Measurements from ENCODE around the gene PKN2. TPM values are rescaled to one million over a fixed set of nuclear protein-coding genes. Genes with fewer than 3 reads are reported as not detected.

Gene PKN2
- 10 to 100 TPM; 14.9 to 18.6 (median 17.0) TPM for total RNA-seq

DNA sequence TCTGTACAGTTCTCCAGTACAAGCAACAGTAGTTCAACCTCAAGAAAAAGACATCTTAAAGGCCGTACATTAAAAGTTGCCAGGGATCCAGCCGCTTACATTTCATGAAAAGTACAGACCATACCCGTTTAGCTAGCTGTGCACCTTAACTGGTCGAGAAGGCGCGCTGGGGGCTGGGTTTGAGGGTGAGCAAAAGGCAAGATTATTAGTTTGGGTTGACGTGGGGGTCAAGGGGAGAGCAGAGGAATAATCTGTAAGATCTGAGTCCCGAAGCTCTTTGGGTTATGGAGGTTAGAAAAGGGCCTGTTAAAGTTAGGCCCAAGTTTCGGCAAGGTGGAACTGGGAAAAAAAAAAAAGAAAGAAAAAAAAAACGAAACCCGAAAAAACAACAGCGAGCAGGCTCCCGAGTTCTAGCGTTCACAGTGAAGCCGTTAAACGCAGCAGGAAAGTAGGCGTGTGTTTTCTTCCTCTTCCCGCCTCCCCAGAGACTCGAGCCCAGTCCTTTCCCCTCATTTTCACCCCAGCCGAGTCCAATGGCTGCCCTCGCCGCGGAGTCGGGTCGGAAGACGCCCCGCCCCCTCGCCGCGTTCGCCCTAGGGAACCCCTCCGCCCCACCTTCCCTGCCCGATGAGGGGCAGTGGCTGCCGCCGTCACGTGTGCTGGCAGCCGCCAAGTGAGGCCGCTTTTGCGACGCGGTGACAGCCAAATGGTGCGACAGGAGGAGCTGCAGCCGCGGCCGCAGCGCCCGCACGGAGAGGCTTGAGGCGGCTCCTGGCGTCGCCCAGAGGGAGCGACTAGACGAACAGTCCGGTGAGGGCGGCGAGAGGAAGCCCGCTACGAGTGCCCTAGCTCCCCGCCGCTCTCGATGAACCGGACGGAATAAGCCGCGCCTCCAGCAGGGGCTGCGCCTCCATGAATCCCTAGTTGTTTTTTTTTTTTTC lies at the start of gene PKN2:
TSS of gene PKN2 (plus strand) at position 733 of the 941 bp plus-strand sequence. CDS start 308 bp downstream, outside the sequence.
- peak within 1 kb of the TSS; percentile 88 to 98 (median 92) for H3K4me3 ChIP-seq
- peak within 1 kb of the TSS; percentile 91 to 97 (median 92) for H3K27ac ChIP-seq
- peak; percentile 96 to 97 for DNase-seq
- intact Hi-C loops (cut with DNase I; ENCODE audit: low total_unique reads) (loop anchor here (1.0 to 5.0 kb wide), 4 partner anchors 27 to 1355 kb away; partner anchors contain the start of genes GTF2B and LMO4), in situ Hi-C loops (cut with MboI; ENCODE audit: low sequenced_read_pairs in 4 of 4) (loop anchor here in 2 of 4 donors (10.0 to 25.0 kb wide), 3 partner anchors 211 to 1772 kb away; partner anchors contain the start of genes GTF2B (in 1 of the 2), HS2ST1 (in 1 of the 2), LMO4 (in 1 of the 2) and SELENOF (in 1 of the 2))
- no peaks in the 10 kb centered on the region for H3K27me3 ChIP-seq
- H3K4me1 ChIP-seq, result peaks cover 30 to 32% of the 10 kb centered on the region in 2 donors
- H3K9me3 ChIP-seq, result no peaks in the 10 kb centered on the region
- TF ChIP-seq POLR2A (IDR thresholded peaks at IDR 0.05) (peak; percentile 81 to 86), CTCF (IDR thresholded peaks at IDR 0.05 in 4 of 5, conservative IDR thresholded peaks at IDR 0.05 in 1 of 5) (peak in 4 of 5 experiments; percentile 25 to 53 (median 38))
- H3K36me3 ChIP-seq, result no peaks in the 10 kb centered on the region
- peak; percentile 93 to 95 for ATAC-seq

GRCh38 chr1:88634538-88634937 lies 49.5 kb upstream of the PKN2 start:
- in situ Hi-C loops (cut with MboI; ENCODE audit: low sequenced_read_pairs in 4 of 4) (no loop called here), intact Hi-C loops (cut with DNase I; ENCODE audit: low total_unique reads) (no loop called here)
- no peak for TF ChIP-seq CTCF (IDR thresholded peaks at IDR 0.05 in 4 of 5, conservative IDR thresholded peaks at IDR 0.05 in 1 of 5)
- no peak for TF ChIP-seq POLR2A (IDR thresholded peaks at IDR 0.05)
- Histone ChIP-seq H3K27me3 (no peaks in the 10 kb centered on the region), H3K4me1 (no peaks in the 10 kb centered on the region), H3K36me3 (no peaks in the 10 kb centered on the region), H3K27ac (no peak overlapping the region), H3K9me3 (peaks cover 0 to 16% (median 0%) of the 10 kb centered on the region in 3 donors), H3K4me3 (no peak overlapping the region)
- DNase-seq (no peak), ATAC-seq (no peak)

DNA sequence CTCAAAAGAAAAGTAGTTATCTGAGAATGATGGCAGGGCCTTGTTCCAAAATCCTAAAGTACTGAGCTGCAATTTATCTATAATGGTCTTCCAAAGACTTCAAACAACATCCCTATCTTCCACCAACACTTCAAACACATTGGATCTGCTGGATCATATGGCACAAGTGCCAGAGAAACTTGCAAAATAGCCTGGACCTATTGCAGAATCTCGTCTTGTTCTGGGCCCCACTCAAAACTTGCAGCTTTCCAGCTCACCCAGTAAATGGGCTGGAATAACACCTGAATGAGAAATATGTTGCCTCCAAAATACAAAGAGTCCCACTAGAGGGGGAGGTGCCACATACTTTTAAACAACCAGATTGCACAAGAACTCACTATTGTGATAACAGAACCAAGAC lies 44.0 kb upstream of the PKN2 start:
- no peak for TF ChIP-seq CTCF (IDR thresholded peaks at IDR 0.05 in 4 of 5, conservative IDR thresholded peaks at IDR 0.05 in 1 of 5)
- TF ChIP-seq POLR2A (IDR thresholded peaks at IDR 0.05), result no peak
- Histone ChIP-seq H3K27me3 (no peaks in the 10 kb centered on the region), H3K9me3 (peaks cover 0 to 3% (median 0%) of the 10 kb centered on the region in 3 donors), H3K27ac (no peak overlapping the region), H3K36me3 (no peaks in the 10 kb centered on the region), H3K4me1 (no peaks in the 10 kb centered on the region), H3K4me3 (no peak overlapping the region)
- intact Hi-C loops (cut with DNase I; ENCODE audit: low total_unique reads) (no loop called here), in situ Hi-C loops (cut with MboI; ENCODE audit: low sequenced_read_pairs in 4 of 4) (no loop called here)
- no peak for ATAC-seq
- no peak for DNase-seq

GRCh38 chr1:88645886-88646285 lies 38.2 kb upstream of the PKN2 start:
- H3K4me3 ChIP-seq, result no peak overlapping the region
- no peaks in the 10 kb centered on the region for H3K4me1 ChIP-seq
- no peaks in the 10 kb centered on the region for H3K36me3 ChIP-seq
- intact Hi-C loops (cut with DNase I; ENCODE audit: low total_unique reads) (no loop called here), in situ Hi-C loops (cut with MboI; ENCODE audit: low sequenced_read_pairs in 4 of 4) (no loop called here)
- no peak for DNase-seq
- no peak for ATAC-seq
- no peak overlapping the region for H3K27ac ChIP-seq
- TF ChIP-seq CTCF (IDR thresholded peaks at IDR 0.05 in 4 of 5, conservative IDR thresholded peaks at IDR 0.05 in 1 of 5), result no peak
- TF ChIP-seq POLR2A (IDR thresholded peaks at IDR 0.05), result no peak
- no peaks in the 10 kb centered on the region for H3K9me3 ChIP-seq
- no peaks in the 10 kb centered on the region for H3K27me3 ChIP-seq

All from gastrocnemius medialis (tissue), 4 donors.